Stomach (tissue), 9 donors: ENCODE results near the gene DGKA. TPM values are rescaled to one million over a fixed set of nuclear protein-coding genes. Genes with fewer than 3 reads are reported as not detected.

Experiments
- DNase-seq, 2 donors: peaks; one replicate each; pipeline versions ENCODE4 v3.0.0 to v3.0.0-alpha.2; 2013 to 2019
- H3K27ac ChIP-seq, 5 donors: fragments of 200-600 bp in 4 of 5; sonication (generic) in 4 of 5; one replicate each; pipeline ENCODE4 v1.5.1; 2013 to 2019; ENCODE audit warnings: mild to moderate bottlenecking in 1 of 5, moderate library complexity in 1 of 5
- H3K27me3 ChIP-seq, 3 donors: fragments of 200-600 bp; sonication (generic); one replicate each; pipeline ENCODE4 v1.5.1; 2017 to 2019; ENCODE audit warnings: mixed run types in 1 of 3
- H3K36me3 ChIP-seq, 4 donors: fragments of 200-600 bp; sonication (generic); 1 replicate in 3 of 4; 2 replicates in 1 of 4; pipeline ENCODE4 v1.5.1; 2016 to 2019
- H3K4me1 ChIP-seq, 4 donors: fragments of 200-600 bp; sonication (generic); one replicate each; pipeline ENCODE4 v1.5.1; 2016 to 2019
- H3K4me3 ChIP-seq, 4 donors: fragments of 200-600 bp; sonication (generic) in 3 of 4; one replicate each; pipeline ENCODE4 v1.5.1; 2016 to 2019; ENCODE audit warnings: mild to moderate bottlenecking in 1 of 4
- H3K9me3 ChIP-seq, 4 donors: fragments of 200-600 bp; sonication (generic); one replicate each; pipeline ENCODE4 v1.5.1; 2016 to 2019
- CTCF ChIP-seq, 7 experiments: fragments of 450-650 bp in 4 of 7; fragments of 200-600 bp in 3 of 7; sonication (generic) in 3 of 7; IDR thresholded peaks; one replicate each; pipeline ENCODE4 v1.5.1; 2016 to 2019; ENCODE audit warnings: antibody characterized with exemption in 7 of 7, control low read depth in 2 of 7, mild to moderate bottlenecking in 1 of 7
- EP300 ChIP-seq: sonication (generic); formaldehyde crosslinking; IDR thresholded peaks from one replicate; pipeline ENCODE4 v1.6.1; 2017; ENCODE audit warnings: antibody characterized with exemption
- POLR2A ChIP-seq, 4 donors: fragments of 450-650 bp; IDR thresholded peaks; one replicate each; pipeline ENCODE4 v1.6.1; 2016; ENCODE audit warnings: antibody characterized with exemption in 4 of 4, control low read depth in 2 of 4, mild to moderate bottlenecking in 1 of 4, moderate library complexity in 1 of 4
- POLR2AphosphoS5 ChIP-seq, 3 donors: sonication (generic); formaldehyde crosslinking; IDR thresholded peaks; one replicate each; pipeline ENCODE4 v1.6.1; 2016; ENCODE audit warnings: antibody characterized with exemption in 3 of 3
- WGBS, 5 donors: extraction: QIAGEN DNeasy Blood & Tissue Kit in 3 of 5; methylation state at CpG; one replicate each; pipeline versions ENCODE4 v1.1.5 to v1.1.7; 2013 to 2018; 5-methylcytosine and 5-hydroxymethylcytosine counted together
- intact Hi-C: fragments of 100-400 bp; cut with DNase I; formaldehyde crosslinking; loops from one replicate; pipeline ENCODE4 v1.15.1; 2023; ENCODE audit warnings: low total_unique reads
- polyA plus RNA-seq, 3 donors: library from polyadenylated mRNA; stranded (reverse); fragments of 200-250 nt; gene quantifications; one replicate each; pipeline ENCODE4 v1.2.3, GENCODE V29; 2013
- total RNA-seq, 5 donors: library from RNA; depleted of rRNA; stranded (reverse); fragments of >200 nt; gene quantifications; one replicate each; pipeline versions ENCODE4 v1.1.0 to v1.2.3, GENCODE V29; 2014 to 2016
- donor health status: healthy with polysubstance abuse.
- donor health status: Bipolar disorder and iron deficiency.
- donor health status: healthy.

The DGKA gene
- total and polyA plus RNA-seq, 8 donors = 13.0 to 418 (median 74.1) TPM

GRCh38 chr12:55927588-55928502 is 3.1 kb upstream of the DGKA start, which contains the start of gene PYM1:
Gene PYM1, minus strand, starts transcription at chr12:55927894. Its CDS starts 133 bp downstream, at chr12:55927761.
- Histone ChIP-seq H3K36me3 (peaks cover 0 to 9% (median 5%) of the 10 kb centered on the region in 4 donors), H3K4me3 (peak within 1 kb of the TSS; percentile 75 to 90 (median 88)), H3K27ac (peak within 1 kb of the TSS; percentile 90 to 99 (median 96)), H3K27me3 (no peaks in the 10 kb centered on the region), H3K4me1 (peaks cover 36 to 76% (median 61%) of the 10 kb centered on the region in 4 donors), H3K9me3 (no peaks in the 10 kb centered on the region)
- DNase-seq = peak; percentile 88 to 91
- no peak for TF ChIP-seq POLR2A (IDR thresholded peaks at IDR 0.05)
- TF ChIP-seq POLR2AphosphoS5 (IDR thresholded peaks at IDR 0.05) = peak in 2 of 3 donors; percentile 47 to 70
- no peak for TF ChIP-seq CTCF (IDR thresholded peaks at IDR 0.05)
- no peak for TF ChIP-seq EP300
- WGBS, 5 donors = 2 to 6% (median 4%) methylated on average over 31 to 49 of the region's 49 CpGs
- intact Hi-C loops = no loop called here

GRCh38 chr12:55929306-55929791 is 1.6 kb upstream of the DGKA start:
- TF ChIP-seq POLR2AphosphoS5 (IDR thresholded peaks at IDR 0.05) (no peak), CTCF (IDR thresholded peaks at IDR 0.05) (no peak), POLR2A (IDR thresholded peaks at IDR 0.05) (no peak), EP300 (no peak)
- H3K9me3 ChIP-seq = no peaks in the 10 kb centered on the region
- intact Hi-C loops = no loop called here
- peak overlapping the region in 4 of 5 donors; percentile 96 to 99 (median 97) for H3K27ac ChIP-seq
- WGBS, 5 donors = 29 to 48% (median 37%) methylated on average over 8 of the region's 8 CpGs
- no peaks in the 10 kb centered on the region for H3K36me3 ChIP-seq
- H3K4me1 ChIP-seq = peaks cover 43 to 83% (median 69%) of the 10 kb centered on the region in 4 donors
- DNase-seq = peak; percentile 52 to 77
- H3K4me3 ChIP-seq = no peak overlapping the region
- no peaks in the 10 kb centered on the region for H3K27me3 ChIP-seq

- Histone ChIP-seq H3K27ac (peak overlapping the region; percentile 67 to 99 (median 96)), H3K4me1 (peaks cover 35 to 70% (median 55%) of the 10 kb centered on the region in 4 donors), H3K4me3 (peak overlapping the region; percentile 65 to 76 (median 71)), H3K36me3 (peaks cover 0 to 1% (median 0%) of the 10 kb centered on the region in 4 donors), H3K9me3 (no peaks in the 10 kb centered on the region), H3K27me3 (no peaks in the 10 kb centered on the region)
- DNase-seq = no peak
- intact Hi-C loops = no loop called here
- 6 to 8% (median 7%) methylated on average over 10 of the region's 10 CpGs for WGBS, 5 donors
- no peak for TF ChIP-seq EP300
- no peak for TF ChIP-seq POLR2AphosphoS5 (IDR thresholded peaks at IDR 0.05)
- no peak for TF ChIP-seq CTCF (IDR thresholded peaks at IDR 0.05)
- TF ChIP-seq POLR2A (IDR thresholded peaks at IDR 0.05) = no peak
These were observed 386 bp downstream of the DGKA start for GRCh38 chr12:55931317-55931779.

- DNase-seq = peak; percentile 61 to 89
- Histone ChIP-seq H3K36me3 (peaks cover 0 to 8% (median 2%) of the 10 kb centered on the region in 4 donors), H3K27ac (peak overlapping the region; percentile 67 to 99 (median 96)), H3K4me1 (peaks cover 34 to 68% (median 52%) of the 10 kb centered on the region in 4 donors), H3K27me3 (no peaks in the 10 kb centered on the region), H3K4me3 (peak overlapping the region; percentile 65 to 76 (median 71)), H3K9me3 (no peaks in the 10 kb centered on the region)
- TF ChIP-seq CTCF (IDR thresholded peaks at IDR 0.05) (no peak), POLR2AphosphoS5 (IDR thresholded peaks at IDR 0.05) (peak in 2 of 3 donors; percentile 2 to 36)
- WGBS, 5 donors = 0 to 1% (median 1%) methylated on average over 26 to 60 of the region's 60 CpGs
- intact Hi-C loops = no loop called here
These were observed 1.0 kb downstream of the DGKA start for GRCh38 chr12:55931780-55932550.
